K562 (cell line): ENCODE results near the gene LATS1. TPM values are rescaled to one million over a fixed set of nuclear protein-coding genes. Genes with fewer than 3 reads are reported as not detected.

Experiments
- ARNT ChIP-seq, 2 experiments: fragments of 450-650 bp; IDR thresholded peaks; 2 replicates each; pipeline ENCODE4 v1.6.1; 2016; ENCODE audit warnings: mild to moderate bottlenecking in 1 of 2
- ASH1L ChIP-seq: fragments of 450-650 bp; IDR thresholded peaks from 2 replicates; pipeline ENCODE4 v1.6.1; 2018; ENCODE audit warnings: borderline replicate concordance, mild to moderate bottlenecking, low read depth; ENCODE audit not compliant: partially characterized antibody
- E2F8 ChIP-seq: fragments of 450-650 bp; IDR thresholded peaks from 2 replicates; pipeline ENCODE4 v1.7.1; 2018; ENCODE audit warnings: mild to moderate bottlenecking, low read depth; ENCODE audit not compliant: partially characterized antibody
- FOXA1 ChIP-seq: fragments of 450-650 bp; IDR thresholded peaks from 2 replicates; pipeline ENCODE4 v1.6.1; 2016; ENCODE audit warnings: mild to moderate bottlenecking, borderline replicate concordance
- GABPA ChIP-seq: fragments of 200-800 bp; sonication (Bioruptor generic); conservative IDR thresholded peaks from 2 replicates; pipeline ENCODE4 v1.6.1; 2016; ENCODE audit warnings: low read depth, missing genetic modification characterization, missing compliant biosample characterization
- KLF16 ChIP-seq: IDR thresholded peaks from 2 replicates; pipeline ENCODE4 v1.6.1; 2016; ENCODE audit warnings: antibody characterized with exemption
- MBD1 ChIP-seq: fragments of 250-450 bp; sonication (Bioruptor Pico); IDR thresholded peaks from 2 replicates; pipeline ENCODE4 v1.8.0; 2022; ENCODE audit warnings: inconsistent platforms
- NCOA4 ChIP-seq: fragments of 450-650 bp; IDR thresholded peaks from 2 replicates; pipeline ENCODE4 v1.6.1; 2018; ENCODE audit warnings: mild to moderate bottlenecking; ENCODE audit not compliant: partially characterized antibody
- NCOA6 ChIP-seq: fragments of 450-650 bp; IDR thresholded peaks from 2 replicates; pipeline ENCODE4 v1.6.1; 2017; ENCODE audit warnings: mild to moderate bottlenecking
- RAD51 ChIP-seq: fragments of 450-650 bp; IDR thresholded peaks from 2 replicates; pipeline ENCODE4 v1.7.1; 2016; ENCODE audit warnings: low read depth, mild to moderate bottlenecking, borderline replicate concordance
- TAF15 ChIP-seq: fragments of 200-400 bp; formaldehyde crosslinking; IDR thresholded peaks from 2 replicates; pipeline ENCODE4 v1.6.1; 2017; ENCODE audit warnings: mild to moderate bottlenecking, low read depth, low read length, moderate library complexity
- TRIM24 ChIP-seq, 2 experiments: fragments of 450-650 bp; IDR thresholded peaks; 2 replicates each; pipeline ENCODE4 v1.6.1; 2016
- ZNF408 ChIP-seq: fragments of 250-450 bp; sonication (Bioruptor Pico); IDR thresholded peaks from 2 replicates; pipeline ENCODE4 v1.4.0; 2020; ENCODE audit warnings: low read depth, mild to moderate bottlenecking, moderate library complexity
- polyA plus RNA-seq, 8 experiments: library from polyadenylated mRNA; depleted of rRNA in 4 of 8; stranded (reverse) in 5 of 8; unstranded in 3 of 8; fragments of >200 nt; fragmentation: Nextera tagmentation in 2 of 8; fragmentation: Illumina TruSeq in 1 of 8; extraction: Ambion mirVana in 2 of 8; extraction: Trizol in 1 of 8; gene quantifications; 2 replicates each; pipeline versions ENCODE4 v1.2.1 to v1.2.3, GENCODE V29; 2011 to 2014; ENCODE audit warnings: inconsistent platforms in 1 of 8, missing spikeins in 1 of 8
- total RNA-seq, 7 experiments: library from RNA; depleted of rRNA in 6 of 7; stranded (reverse); fragments of >200 nt in 6 of 7; fragmentation: Illumina TruSeq in 2 of 7; extraction: Trizol in 2 of 7; gene quantifications; 2 replicates each; pipeline versions ENCODE4 v1.2.1 to v1.2.3, GENCODE V29; 2011 to 2021; ENCODE audit warnings: low replicate concordance in 1 of 7
- TF ChIP-seq, protein P1 (sequence below): sonication (generic); formaldehyde crosslinking; IDR thresholded peaks from 2 replicates; pipeline ENCODE4 v1.8.0; 2022; ENCODE audit warnings: mild to moderate bottlenecking, missing genetic modification reagents
- TF ChIP-seq, protein P2 (sequence below): fragments of 250-450 bp; sonication (Bioruptor Pico); IDR thresholded peaks from 2 replicates; pipeline ENCODE4 v1.4.0; 2020; ENCODE audit warnings: mild to moderate bottlenecking
- TF ChIP-seq, protein P3 (sequence below): fragments of 250-450 bp; sonication (Bioruptor Pico); IDR thresholded peaks from 2 replicates; pipeline ENCODE4 v1.5.1; 2021; ENCODE audit warnings: mild to moderate bottlenecking
- TF ChIP-seq, protein P4 (sequence below): fragments of 450-650 bp; IDR thresholded peaks from 2 replicates; pipeline ENCODE4 v1.6.1; 2014; ENCODE audit warnings: low read depth, mild to moderate bottlenecking, moderate library complexity, borderline replicate concordance

Gene LATS1
- total and polyA plus RNA-seq, 9 of the 15 experiments (the other 6 are each of a cell fraction or from before 2014, with no cell fraction given) = 5.0 to 36.3 (median 18.4) TPM

- TF ChIP-seq, protein P1, sequence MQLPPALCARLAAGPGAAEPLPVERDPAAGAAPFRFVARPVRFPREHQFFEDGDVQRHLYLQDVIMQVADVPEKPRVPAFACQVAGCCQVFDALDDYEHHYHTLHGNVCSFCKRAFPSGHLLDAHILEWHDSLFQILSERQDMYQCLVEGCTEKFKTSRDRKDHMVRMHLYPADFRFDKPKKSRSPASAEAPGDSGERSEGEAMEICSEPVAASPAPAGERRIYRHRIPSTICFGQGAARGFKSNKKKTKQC = no peak
- TF ChIP-seq, protein P2, sequence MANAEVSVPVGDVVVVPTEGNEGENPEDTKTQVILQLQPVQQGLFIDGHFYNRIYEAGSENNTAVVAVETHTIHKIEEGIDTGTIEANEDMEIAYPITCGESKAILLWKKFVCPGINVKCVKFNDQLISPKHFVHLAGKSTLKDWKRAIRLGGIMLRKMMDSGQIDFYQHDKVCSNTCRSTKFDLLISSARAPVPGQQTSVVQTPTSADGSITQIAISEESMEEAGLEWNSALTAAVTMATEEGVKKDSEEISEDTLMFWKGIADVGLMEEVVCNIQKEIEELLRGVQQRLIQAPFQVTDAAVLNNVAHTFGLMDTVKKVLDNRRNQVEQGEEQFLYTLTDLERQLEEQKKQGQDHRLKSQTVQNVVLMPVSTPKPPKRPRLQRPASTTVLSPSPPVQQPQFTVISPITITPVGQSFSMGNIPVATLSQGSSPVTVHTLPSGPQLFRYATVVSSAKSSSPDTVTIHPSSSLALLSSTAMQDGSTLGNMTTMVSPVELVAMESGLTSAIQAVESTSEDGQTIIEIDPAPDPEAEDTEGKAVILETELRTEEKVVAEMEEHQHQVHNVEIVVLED (CRISPR knock-in tag) = no peak
- peak; percentile 13; the same call in 1 of the 2 replicates for TF ChIP-seq RAD51
- TF ChIP-seq TRIM24 (IDR thresholded peaks at IDR 0.05) = peak; percentile 87 to 94
- TF ChIP-seq, protein P3, sequence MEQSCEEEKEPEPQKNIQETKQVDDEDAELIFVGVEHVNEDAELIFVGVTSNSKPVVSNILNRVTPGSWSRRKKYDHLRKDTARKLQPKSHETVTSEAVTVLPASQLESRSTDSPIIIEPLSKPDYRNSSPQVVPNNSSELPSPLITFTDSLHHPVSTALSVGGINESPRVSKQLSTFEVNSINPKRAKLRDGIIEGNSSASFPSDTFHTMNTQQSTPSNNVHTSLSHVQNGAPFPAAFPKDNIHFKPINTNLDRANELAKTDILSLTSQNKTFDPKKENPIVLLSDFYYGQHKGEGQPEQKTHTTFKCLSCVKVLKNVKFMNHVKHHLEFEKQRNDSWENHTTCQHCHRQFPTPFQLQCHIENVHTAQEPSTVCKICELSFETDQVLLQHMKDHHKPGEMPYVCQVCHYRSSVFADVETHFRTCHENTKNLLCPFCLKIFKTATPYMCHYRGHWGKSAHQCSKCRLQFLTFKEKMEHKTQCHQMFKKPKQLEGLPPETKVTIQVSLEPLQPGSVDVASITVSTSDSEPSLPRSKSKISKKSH (CRISPR knock-in tag) = no peak
- TF ChIP-seq NCOA6 = no peak
- TF ChIP-seq ASH1L = peak; percentile 15
- TF ChIP-seq TAF15 = no peak
- TF ChIP-seq GABPA (tag) = no peak
- TF ChIP-seq, protein P4, sequence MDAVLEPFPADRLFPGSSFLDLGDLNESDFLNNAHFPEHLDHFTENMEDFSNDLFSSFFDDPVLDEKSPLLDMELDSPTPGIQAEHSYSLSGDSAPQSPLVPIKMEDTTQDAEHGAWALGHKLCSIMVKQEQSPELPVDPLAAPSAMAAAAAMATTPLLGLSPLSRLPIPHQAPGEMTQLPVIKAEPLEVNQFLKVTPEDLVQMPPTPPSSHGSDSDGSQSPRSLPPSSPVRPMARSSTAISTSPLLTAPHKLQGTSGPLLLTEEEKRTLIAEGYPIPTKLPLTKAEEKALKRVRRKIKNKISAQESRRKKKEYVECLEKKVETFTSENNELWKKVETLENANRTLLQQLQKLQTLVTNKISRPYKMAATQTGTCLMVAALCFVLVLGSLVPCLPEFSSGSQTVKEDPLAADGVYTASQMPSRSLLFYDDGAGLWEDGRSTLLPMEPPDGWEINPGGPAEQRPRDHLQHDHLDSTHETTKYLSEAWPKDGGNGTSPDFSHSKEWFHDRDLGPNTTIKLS = 0 out of 2 replicates have a peak, but pooled peaks have one; percentile 20
- peak; percentile 90 to 94 for TF ChIP-seq ARNT (IDR thresholded peaks at IDR 0.05)
- peak; percentile 75 for TF ChIP-seq E2F8
- TF ChIP-seq ZNF408 (CRISPR knock-in tag) = no peak
- no peak for TF ChIP-seq FOXA1
- peak; percentile 91 for TF ChIP-seq KLF16
- no peak for TF ChIP-seq NCOA4
- no peak for TF ChIP-seq MBD1 (CRISPR knock-in tag)
Observed at GRCh38 chr6:149728499-149729234, 10.8 kb upstream of the LATS1 start (continued).
